ENCODE results near the gene MIEF1.

The MIEF1 gene

DNA sequence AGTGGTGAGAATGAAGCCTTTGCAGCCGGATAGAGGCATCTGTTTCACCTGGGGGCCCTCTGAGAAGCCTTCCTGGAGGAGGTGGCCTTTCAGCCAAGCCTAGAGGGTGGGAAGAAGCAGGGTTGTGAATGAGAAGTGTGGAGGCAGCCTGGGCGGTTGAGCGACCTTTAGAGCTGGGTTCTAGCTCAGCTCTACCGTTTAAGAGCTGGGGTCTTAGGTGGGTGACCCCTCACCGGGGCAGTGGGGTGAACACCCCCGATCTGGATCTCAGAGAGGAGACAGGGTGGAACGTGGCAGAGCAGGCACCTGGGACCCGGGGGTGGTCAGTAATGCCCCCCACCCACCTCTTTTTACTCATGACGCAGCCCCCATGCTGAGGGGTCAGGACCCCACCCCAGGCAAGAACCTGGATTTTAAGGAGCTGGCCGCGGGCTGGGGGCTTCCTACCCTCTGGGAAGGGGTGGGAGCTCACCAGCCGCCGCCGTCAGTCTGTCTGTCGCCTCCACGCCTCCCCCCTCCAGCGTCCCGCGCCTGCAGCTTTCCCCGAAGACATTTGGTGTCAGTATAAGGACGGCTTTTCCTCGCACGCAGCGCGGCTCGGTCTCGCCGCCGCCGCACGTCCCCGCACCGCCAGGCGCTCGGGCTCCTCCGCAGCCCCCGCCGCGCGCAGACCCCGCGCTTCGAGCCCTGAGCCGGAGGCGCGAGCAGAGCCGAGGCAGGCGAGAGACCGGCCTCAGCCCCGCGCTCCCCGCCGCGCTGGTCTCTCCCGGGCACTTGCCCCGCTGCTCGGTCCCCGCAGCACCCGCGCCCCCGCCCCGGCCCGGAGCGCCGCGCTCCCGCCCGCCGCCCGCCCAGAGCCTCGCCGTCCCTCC, 55.1 kb downstream of the MIEF1 start:
- TF ChIP-seq NFIC (IDR thresholded peaks at IDR 0.05): no peak
- TF ChIP-seq ZBTB7A (IDR thresholded peaks at IDR 0.05; ENCODE audit: low read depth): peak; percentile 31; the same call in 1 of the 2 replicates
- TF ChIP-seq, protein P1, sequence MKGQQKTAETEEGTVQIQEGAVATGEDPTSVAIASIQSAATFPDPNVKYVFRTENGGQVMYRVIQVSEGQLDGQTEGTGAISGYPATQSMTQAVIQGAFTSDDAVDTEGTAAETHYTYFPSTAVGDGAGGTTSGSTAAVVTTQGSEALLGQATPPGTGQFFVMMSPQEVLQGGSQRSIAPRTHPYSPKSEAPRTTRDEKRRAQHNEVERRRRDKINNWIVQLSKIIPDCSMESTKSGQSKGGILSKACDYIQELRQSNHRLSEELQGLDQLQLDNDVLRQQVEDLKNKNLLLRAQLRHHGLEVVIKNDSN (IDR thresholded peaks at IDR 0.05): no peak
- peak; percentile 59; the same call in 1 of the 2 replicates for TF ChIP-seq RAD21 (IDR thresholded peaks at IDR 0.05; ENCODE audit: low read depth)

DNA sequence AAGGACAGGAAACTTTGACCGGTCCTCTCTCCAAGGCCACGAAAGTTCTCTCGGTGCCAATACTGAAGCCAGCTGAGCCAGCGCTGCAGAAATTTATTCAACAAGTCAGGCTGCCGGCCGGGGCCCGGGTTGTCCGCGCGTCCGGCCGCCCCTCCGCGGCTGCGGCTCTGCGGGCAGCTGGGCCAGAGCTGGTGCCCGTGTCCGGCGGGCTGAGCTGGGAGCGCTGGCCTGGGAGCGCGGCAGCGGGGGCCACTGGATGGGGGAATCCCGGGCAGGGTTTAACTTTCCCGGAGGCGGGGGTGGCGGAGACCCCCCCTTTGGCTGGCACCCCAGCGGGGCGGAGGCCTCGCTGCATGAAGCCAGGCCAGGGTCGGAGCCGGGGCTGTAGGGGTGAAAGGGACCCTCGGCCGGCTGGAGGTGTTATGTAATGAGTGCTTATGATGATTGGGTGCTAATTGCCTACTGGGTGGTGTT, 56.2 kb downstream of the MIEF1 start:
- no peak for TF ChIP-seq FOXM1 (IDR thresholded peaks at IDR 0.05; ENCODE audit: borderline replicate concordance, low read depth)
- TF ChIP-seq, protein P2, sequence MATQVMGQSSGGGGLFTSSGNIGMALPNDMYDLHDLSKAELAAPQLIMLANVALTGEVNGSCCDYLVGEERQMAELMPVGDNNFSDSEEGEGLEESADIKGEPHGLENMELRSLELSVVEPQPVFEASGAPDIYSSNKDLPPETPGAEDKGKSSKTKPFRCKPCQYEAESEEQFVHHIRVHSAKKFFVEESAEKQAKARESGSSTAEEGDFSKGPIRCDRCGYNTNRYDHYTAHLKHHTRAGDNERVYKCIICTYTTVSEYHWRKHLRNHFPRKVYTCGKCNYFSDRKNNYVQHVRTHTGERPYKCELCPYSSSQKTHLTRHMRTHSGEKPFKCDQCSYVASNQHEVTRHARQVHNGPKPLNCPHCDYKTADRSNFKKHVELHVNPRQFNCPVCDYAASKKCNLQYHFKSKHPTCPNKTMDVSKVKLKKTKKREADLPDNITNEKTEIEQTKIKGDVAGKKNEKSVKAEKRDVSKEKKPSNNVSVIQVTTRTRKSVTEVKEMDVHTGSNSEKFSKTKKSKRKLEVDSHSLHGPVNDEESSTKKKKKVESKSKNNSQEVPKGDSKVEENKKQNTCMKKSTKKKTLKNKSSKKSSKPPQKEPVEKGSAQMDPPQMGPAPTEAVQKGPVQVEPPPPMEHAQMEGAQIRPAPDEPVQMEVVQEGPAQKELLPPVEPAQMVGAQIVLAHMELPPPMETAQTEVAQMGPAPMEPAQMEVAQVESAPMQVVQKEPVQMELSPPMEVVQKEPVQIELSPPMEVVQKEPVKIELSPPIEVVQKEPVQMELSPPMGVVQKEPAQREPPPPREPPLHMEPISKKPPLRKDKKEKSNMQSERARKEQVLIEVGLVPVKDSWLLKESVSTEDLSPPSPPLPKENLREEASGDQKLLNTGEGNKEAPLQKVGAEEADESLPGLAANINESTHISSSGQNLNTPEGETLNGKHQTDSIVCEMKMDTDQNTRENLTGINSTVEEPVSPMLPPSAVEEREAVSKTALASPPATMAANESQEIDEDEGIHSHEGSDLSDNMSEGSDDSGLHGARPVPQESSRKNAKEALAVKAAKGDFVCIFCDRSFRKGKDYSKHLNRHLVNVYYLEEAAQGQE (IDR thresholded peaks at IDR 0.05; ENCODE audit: low read depth): no peak
- no peak for TF ChIP-seq TAF1 (IDR thresholded peaks at IDR 0.05; ENCODE audit: low read depth)
- TF ChIP-seq, protein P3, sequence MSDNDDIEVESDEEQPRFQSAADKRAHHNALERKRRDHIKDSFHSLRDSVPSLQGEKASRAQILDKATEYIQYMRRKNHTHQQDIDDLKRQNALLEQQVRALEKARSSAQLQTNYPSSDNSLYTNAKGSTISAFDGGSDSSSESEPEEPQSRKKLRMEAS (IDR thresholded peaks at IDR 0.05): no peak
- TF ChIP-seq NFIC (IDR thresholded peaks at IDR 0.05): no peak
- no peak for TF ChIP-seq TCF12 (IDR thresholded peaks at IDR 0.05; ENCODE audit: low read depth)
- TF ChIP-seq EGR1 (IDR thresholded peaks at IDR 0.05): no peak
- TF ChIP-seq, protein P1 (IDR thresholded peaks at IDR 0.05): no peak
- TF ChIP-seq TEAD4 (IDR thresholded peaks at IDR 0.05): no peak
- no peak for TF ChIP-seq RAD21 (IDR thresholded peaks at IDR 0.05; ENCODE audit: low read depth)
- no peak for TF ChIP-seq CREB1 (IDR thresholded peaks at IDR 0.05; ENCODE audit: low read depth)
- no peak for TF ChIP-seq EP300 (IDR thresholded peaks at IDR 0.05; ENCODE audit: borderline replicate concordance)
- no peak for TF ChIP-seq CEBPB (IDR thresholded peaks at IDR 0.05)
- TF ChIP-seq ZBTB7A (IDR thresholded peaks at IDR 0.05; ENCODE audit: low read depth): no peak
- no peak for TF ChIP-seq YY1 (IDR thresholded peaks at IDR 0.05; ENCODE audit: low read depth)

DNA sequence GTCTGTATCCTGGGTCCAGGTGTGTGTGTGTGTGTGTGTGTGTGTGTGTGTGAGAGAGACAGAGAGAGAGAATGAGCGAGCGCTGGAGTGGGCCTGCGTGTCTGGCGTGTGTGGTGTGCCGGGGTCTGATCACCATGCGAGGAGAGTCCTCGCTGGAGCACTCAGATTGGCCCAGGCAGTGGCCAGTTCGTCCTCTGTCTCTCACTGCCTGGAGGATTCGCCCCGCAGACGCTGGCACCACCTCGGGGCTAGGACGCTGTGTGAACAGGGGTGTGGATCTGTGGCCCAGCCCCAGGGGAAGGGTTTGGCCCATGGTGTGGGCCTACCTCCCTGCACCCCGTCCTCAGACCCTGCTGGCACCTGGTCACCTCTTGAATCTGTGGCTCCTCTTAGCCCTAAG, 56.9 kb downstream of the MIEF1 start:
- no peak for TF ChIP-seq FOXM1 (IDR thresholded peaks at IDR 0.05; ENCODE audit: borderline replicate concordance, low read depth)
- TF ChIP-seq, protein P1 (IDR thresholded peaks at IDR 0.05): no peak
- TF ChIP-seq NFIC (IDR thresholded peaks at IDR 0.05): no peak
- TF ChIP-seq, protein P2 (IDR thresholded peaks at IDR 0.05; ENCODE audit: low read depth): no peak
- no peak for TF ChIP-seq TEAD4 (IDR thresholded peaks at IDR 0.05)
- no peak for TF ChIP-seq RAD21 (IDR thresholded peaks at IDR 0.05; ENCODE audit: low read depth)
- TF ChIP-seq TAF1 (IDR thresholded peaks at IDR 0.05; ENCODE audit: low read depth): no peak
- no peak for TF ChIP-seq EGR1 (IDR thresholded peaks at IDR 0.05)
- TF ChIP-seq CEBPB (IDR thresholded peaks at IDR 0.05): no peak
- TF ChIP-seq, protein P3 (IDR thresholded peaks at IDR 0.05): no peak
- TF ChIP-seq CREB1 (IDR thresholded peaks at IDR 0.05; ENCODE audit: low read depth): no peak
- no peak for TF ChIP-seq EP300 (IDR thresholded peaks at IDR 0.05; ENCODE audit: borderline replicate concordance)
- TF ChIP-seq TCF12 (IDR thresholded peaks at IDR 0.05; ENCODE audit: low read depth): no peak
- TF ChIP-seq YY1 (IDR thresholded peaks at IDR 0.05; ENCODE audit: low read depth): no peak

DNA sequence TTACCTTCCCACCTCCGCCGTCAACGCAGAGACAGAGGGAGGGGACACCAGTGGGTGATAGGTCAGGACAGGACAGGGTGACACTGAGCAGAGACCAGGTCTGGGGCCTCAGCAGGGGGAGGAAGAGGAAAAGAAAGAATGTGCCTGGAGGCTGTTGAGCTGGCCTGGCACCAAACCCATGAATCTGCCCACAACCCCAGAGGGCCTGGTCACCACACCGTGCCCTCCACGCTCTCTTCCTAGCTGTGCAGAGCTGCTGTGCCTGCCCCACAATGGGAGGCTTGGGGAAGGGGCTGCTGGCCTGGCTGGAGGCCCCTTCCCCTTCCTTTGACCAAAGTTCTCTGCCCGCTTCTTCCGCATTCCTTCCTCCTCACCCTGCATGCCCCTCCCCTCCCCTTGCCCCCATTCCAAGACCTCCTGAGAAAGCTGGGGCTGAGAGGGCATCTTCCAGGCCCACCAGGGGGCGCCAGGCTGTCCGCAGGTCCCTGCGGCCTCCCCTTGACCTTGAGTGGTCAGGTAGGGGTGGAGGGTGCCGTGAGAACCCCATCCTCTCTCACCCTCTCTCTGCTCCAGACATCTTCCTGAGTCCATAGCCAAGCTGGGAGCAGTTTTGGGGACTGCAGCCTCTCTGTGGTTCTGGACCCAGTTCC, 57.5 kb downstream of the MIEF1 start:
- TF ChIP-seq YY1 (IDR thresholded peaks at IDR 0.05; ENCODE audit: low read depth): no peak
- TF ChIP-seq ZBTB7A (IDR thresholded peaks at IDR 0.05; ENCODE audit: low read depth): 0 out of 2 replicates have a peak, but pooled peaks have one; percentile 57
- no peak for TF ChIP-seq TCF12 (IDR thresholded peaks at IDR 0.05; ENCODE audit: low read depth)
- TF ChIP-seq EGR1 (IDR thresholded peaks at IDR 0.05): no peak
- peak; percentile 60 for TF ChIP-seq RAD21 (IDR thresholded peaks at IDR 0.05; ENCODE audit: low read depth)

DNA sequence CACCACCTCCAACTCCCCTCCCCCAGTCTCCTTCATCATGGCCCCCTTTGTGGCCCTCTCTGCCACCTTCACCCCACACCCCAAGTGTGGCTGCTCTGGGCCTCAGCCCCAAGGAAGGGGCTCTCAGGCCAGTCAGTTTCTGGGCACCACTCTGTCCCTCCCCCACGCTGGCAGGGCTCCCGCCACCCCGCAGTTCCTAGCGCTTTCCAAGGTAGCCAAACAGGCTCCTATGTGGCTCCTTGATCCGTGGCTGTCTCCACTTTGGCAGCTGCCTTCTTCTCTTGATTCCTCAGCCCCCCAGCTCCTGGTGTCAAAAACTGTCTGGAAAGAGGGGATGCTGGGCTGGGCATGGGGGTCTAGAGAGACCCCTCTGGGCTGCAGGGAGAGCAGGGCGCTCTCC, 58.0 kb downstream of the MIEF1 start:
- TF ChIP-seq, protein P2 (IDR thresholded peaks at IDR 0.05; ENCODE audit: low read depth): peak; percentile 77
- TF ChIP-seq NFIC (IDR thresholded peaks at IDR 0.05) (peak; percentile 84), TAF1 (IDR thresholded peaks at IDR 0.05; ENCODE audit: low read depth) (no peak)
- TF ChIP-seq, protein P1 (IDR thresholded peaks at IDR 0.05): no peak

Measured in Ishikawa (cell line).